Stimulated activated CD4-positive, alpha-beta T cell treated with anti-CD3 and anti-CD28 coated beads, Interleukin-1b, Interleukin-23, amount 100 ng/mL, for 1 hour (primary cell): ENCODE data around the gene PTPRN2.

ENCODE experiments used
- DNase-seq, 2 donors: peaks; one replicate each; pipeline ENCODE4 v3.0.0-alpha.2; 2020; ENCODE audit warnings: low read depth in 2 of 2

Gene PTPRN2

DNA sequence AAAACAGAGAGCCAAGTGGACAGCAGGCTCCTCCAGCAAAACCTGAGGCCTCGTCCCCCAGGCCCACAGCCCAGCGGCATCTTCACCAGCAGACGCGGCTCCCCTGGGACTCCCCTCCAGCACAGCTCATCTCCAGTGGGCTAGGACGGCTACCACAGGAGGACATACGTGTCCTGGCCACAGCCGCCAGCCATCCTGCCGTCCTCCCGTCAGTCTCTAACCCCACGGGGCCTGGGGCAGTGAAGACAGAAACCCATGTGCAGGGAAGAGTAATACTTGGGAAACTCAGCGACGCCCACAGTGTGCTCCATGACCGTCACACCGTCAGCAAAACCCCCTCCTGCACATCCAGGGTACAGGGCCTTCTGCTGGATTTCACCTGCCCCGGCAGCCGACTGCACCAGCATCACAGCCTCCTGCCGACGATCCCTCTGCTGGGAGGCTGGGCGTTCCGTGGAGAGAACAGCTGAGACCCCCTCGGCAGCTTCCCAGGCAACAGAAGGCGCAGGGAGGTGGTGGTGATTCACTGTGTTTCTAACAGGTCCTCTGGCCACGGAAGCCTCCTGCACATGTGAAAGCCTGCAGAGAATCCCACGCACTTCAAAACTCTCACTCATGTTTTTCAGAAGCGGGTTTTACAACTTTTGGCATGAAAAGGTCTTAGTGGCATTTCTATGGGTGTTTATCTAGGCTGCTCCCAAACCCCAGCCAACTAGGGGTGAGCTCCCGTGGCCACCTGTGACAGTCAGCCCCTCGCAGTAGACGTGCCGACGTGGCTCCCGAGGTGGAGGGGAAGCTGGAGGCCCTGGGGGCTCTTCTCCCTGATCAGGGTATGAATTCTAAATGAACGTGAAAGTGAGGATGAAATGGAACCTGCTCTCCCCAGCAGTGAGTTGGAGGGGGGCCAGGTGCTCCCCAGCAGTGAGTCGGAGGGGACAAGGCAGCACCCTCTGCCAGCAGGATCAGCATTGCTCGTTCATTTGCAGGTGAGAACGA, 513.5 kb downstream of the PTPRN2 start:
- no peak for DNase-seq

DNA sequence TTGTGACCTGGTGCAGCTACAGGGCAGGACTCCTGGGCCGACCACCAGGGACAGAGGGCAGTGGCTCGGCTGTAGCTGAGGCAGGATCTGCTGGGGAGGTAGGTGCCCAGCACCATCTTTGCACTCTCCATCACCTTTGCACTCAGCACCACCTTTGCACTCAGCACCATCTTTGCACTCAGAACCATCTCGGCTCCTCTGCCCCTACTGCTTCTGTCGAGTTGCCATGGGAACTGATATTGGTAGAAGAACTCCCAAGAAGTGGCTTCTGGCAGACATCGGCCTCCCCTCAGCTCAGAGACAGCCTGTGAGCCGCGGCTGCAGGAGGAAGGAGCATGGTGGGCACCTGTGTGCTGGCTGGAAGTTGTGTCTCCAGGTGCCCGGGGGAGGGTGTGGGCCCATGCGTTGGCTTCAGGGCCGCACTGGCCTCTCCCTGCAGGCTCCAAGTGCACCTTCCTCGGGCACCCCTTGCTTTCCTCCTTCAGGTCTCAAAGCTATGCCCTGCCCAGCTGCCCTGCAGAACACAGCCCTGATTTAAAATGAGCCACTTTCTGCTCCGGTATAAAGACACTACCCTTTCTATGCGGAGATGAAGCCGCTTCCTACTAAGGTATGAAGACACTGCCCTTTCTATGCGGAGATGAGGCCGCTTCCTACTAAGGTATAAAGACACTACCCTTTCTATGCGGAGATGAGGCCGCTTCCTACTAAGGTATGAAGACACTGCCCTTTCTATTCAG, 514.5 kb downstream of the PTPRN2 start:
- no peak for DNase-seq

DNA sequence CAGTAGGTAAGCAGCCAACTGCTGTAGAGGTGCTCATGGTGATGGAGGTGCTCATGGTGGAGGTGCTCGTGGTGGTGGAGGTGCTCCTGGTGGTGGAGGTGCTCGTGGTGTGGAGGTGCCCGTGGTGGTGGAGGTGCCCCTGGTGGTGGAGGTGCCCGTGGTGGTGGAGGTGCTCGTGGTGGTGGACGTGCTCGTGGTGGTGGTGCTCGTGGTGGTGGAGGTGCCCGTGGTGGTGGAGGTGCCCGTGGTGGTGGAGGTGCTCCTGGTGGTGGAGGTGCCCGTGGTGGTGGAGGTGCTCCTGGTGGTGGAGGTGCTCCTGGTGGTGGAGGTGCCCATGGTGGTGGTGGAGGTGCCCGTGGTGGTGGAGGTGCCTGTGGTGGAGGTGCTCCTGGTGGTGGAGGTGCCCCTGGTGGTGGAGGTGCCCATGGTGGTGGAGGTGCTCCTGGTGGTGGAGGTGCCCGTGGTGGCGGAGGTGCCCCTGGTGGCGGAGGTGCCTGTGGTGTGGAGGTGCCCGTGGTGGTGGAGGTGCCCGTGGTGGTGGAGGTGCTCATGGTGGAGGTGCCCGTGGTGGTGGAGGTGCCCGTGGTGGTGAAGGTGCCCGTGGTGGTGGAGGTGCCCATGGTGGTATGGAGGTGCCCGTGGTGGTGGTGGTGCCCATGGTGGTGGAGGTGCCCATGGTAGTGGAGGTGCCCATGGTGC, 517.3 kb downstream of the PTPRN2 start:
- DNase-seq: no peak

DNA sequence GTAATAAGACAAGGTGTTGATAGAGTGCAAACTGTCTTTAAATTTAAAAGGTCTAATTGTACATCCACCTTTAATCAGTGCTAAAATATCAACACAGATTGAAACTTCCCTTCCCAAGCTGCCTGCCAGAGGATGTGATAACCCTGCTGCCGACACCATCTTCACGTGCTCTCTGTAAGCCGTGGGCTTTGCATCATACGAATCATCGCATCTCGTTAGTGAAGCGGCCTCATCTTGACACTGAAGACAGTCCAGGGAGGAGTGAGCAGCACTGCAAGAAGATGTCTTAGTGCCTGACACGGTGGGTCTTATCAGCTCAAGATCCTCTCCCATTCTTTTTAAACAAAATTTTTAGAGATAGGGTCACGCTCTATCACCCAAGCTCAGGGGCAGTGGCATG, 518.8 kb downstream of the PTPRN2 start:
- no peak for DNase-seq

DNA sequence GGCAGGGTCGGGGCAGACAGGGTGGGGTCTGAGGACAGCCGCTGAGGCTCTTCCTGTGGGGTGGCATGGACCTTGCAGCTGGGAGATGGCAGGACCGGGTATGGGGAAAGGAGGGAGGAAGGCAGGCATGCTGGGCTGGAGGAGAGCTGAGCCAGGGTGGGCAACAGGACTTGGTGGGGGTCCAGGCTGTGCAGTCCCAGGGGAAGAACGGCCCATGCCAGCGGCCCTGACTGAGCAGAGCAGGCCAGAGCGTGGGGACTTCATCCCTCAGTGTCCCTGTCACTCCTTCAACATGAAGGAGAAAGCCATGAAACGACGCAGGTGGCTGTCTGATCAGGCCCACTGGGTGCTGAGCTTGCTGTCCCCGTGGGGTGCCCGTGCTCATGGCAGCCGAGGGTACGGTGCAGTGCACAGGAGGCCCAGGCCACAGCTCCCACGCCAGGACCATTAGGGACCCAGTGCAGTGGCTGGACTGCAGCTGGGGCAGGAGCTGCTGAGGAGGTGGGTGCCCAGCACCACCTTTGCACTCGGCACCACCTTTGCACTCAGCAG, 519.6 kb downstream of the PTPRN2 start:
- DNase-seq: no peak

DNA sequence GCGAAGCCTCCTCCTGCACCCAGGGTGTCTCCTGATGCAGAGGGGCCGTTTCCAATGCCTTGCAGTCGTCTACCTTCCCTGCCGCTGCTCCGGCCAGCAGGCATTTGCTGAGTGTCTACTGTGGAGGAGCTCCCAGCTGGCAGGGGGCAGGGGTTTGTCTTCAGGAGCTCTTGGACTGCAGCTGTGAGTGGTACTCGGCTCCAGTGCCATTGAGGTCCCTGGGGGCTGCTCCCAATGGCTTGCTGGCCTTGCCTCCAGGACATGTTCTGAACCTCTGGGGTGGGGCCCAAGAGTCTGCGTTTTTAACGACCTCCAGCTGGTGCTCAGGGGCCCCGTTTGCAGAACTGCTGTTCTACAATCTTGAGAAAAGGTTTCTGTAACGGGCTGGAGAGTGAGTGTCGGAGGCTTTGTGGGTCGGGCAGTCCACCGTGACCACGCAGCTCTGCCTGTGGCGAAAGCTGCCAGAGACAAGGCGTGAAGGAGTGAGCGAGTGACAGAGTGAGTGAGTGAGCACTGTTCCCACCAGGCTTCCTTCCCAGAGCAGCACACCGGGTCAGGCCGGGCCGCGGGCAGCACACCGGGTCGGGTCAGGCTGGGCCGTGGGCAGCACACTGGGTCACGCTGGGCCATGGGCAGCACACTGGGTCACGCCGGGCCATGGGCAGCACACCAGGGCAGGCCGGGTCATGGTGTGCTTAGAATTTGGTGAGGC, 520.2 kb downstream of the PTPRN2 start:
- no peak for DNase-seq

DNA sequence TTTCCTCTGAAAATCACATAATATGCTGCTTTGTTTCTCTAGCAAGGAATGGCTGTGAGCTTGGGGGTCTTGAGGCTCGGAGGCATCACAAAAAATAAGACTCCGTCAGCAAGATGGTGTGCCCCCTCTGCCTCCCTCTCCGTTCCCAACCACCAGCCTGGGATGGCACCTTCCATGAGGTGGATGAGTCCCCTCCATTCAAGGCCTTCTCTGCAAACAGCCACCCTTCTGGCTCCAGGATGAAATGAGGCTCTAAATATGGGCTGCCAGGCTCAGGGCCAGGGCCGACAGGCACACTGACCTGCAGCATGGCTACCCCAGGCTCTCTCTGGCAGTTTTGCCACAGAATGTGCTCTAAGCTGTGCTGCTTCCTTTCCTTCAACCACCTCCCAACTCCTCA, 521.5 kb downstream of the PTPRN2 start:
- no peak for DNase-seq

DNA sequence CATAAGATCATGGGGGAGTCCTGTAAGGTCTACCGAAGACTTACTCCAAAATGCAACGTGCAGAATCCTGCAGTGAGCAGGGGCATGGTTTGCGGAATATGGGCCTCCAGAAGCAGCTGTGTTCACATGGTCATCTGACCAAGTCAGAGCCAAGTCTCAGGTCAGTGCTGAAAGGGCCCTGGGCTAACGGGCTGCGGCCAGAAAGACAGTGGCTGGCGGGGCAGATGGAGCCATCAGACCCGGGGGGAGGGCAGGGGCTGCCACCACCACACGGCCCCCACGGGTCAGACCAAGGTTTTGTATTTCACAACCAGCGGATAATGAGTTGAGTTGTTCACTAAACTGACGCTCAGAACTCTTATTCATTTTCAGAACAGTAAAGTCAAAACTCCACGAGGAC, 522.3 kb downstream of the PTPRN2 start:
- no peak for DNase-seq

DNA sequence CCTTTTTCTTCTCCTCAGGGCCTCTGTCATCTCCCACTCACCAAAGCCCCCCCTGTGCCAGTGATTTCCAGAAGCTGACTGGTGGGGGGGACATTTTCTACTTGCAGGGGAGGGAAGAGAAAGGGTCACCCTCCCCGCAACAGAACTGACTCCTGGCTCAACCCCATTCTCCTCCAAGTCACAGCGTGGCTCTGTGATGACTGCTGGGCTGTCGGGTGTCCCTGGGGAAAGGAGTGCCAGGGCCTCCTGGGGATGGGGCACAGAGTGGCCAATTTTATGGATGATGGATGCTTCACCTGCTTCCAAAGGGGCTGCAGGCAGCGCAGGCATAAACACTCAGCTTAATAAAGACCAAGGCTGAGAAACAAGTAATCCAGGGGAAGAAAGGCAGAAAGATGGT, 523.0 kb downstream of the PTPRN2 start:
- no peak for DNase-seq

DNA sequence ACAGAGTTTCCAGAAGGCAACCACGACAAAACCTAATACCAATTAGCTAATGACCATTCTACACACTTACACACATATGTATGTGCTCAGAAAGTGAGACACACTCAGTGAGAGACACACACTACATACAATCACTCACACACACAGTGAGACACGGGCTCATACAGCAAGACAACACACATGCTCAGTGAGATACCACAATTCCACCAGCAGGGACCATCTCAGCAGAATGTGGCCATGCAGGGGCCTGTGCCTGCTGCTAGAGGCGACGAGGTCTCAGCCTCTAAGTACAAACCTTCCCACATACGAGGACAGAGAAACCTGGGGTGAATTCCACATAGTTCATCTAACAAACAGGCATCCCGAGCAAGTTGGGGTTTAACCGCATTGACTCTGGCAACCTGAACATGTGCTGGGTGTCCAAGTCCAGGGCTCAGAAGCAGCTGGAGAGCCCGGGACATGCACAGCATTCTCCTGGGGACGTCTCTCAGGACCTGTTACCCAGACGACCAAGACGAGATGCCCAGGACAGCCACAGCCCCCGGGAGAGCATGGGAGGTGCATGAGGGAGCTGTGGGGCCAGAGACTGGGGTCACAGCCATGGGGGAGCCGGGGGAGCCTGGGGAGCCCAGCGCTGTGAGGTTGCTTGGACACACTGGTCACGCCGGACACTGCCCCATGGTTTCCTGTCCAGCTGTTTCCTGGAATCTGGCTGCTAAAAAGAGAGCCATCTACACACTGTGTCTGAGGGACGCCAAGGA, 523.6 kb downstream of the PTPRN2 start:
- DNase-seq: no peak

DNA sequence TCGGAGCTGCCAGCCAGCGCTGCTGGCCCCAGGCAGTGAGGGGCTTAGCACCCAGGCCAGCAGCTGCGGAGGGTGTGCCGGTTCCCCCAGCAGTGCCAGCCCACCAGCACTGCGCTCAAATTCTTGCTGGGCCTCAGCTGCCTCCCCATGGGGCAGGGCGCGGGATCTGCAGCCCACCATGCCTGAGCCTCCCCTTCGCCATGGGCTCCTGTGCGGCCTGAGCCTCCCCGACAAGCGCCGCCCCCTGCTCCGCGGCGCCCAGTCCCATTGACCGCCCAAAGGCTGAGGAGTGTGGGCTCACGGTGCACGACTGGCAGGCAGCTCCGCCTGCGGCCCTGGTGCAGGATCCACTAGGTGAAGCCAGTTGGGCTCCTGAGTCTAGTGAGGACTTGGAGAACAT, 525.0 kb downstream of the PTPRN2 start:
- DNase-seq: no peak

DNA sequence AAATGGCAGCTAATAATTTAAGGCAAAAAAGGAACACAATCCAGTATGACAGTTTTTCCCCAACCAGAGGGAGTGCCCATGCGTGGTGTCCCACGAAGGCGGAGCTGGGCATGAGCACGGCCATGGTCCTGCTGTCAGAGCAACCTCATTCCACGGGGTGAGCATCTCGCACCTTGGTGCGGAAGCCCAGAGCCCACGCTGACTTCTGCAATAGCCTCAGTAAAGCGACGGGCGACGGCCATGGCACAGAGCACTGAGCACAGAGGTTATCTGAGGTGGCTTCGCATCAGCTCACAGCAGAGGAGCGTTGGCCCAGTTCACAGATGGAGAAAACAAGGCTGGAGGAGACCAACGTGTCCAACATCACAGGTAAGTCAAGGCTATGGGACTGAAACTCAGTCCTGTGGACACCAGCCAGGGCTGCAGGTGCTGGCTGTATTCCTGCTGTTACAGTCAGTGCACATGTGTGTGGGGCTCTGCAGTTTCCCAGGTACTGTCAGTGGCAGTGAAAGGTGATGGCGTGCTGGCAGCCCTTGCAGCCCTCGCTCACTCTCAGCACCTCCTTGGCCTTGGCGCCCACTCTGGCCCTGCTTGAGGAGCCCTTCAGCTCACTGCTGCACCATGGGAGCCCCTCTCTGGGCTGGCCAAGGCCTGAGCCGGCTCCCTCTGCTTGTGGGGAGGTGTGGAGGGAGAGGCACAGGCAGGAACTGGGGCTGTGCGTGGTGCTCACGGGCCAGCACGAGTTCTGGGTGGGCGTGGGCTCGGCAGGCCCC, 525.6 kb downstream of the PTPRN2 start:
- no peak for DNase-seq

DNA sequence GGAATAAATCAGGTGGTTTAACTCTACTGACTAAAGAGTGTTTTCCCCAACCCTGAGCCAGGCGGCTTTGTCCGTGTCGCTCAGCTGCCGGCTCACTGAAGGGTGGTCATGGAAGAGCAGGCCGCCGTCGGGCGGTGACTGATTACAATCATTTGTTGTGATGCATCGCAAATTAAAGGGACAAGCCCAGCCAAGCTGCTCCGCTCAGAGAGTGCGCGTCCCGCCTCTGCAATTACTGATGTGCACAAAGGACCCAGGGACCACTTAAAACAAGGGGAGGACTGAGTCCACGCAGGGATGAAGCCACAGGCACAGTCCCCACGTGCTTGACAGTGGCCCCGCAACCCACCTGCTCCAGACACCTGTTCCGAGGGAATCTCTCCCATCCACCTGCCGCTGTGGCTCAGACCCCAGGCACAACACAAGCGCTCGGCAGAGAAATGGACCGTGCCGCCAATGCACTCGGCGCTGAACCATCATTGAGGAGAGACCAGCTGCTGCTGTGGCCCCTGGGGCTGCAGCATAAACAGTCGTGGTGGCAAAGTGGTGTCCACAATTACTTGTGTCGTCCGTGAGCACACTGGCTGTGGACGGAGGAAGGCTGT, 526.5 kb downstream of the PTPRN2 start:
- no peak for DNase-seq

DNA sequence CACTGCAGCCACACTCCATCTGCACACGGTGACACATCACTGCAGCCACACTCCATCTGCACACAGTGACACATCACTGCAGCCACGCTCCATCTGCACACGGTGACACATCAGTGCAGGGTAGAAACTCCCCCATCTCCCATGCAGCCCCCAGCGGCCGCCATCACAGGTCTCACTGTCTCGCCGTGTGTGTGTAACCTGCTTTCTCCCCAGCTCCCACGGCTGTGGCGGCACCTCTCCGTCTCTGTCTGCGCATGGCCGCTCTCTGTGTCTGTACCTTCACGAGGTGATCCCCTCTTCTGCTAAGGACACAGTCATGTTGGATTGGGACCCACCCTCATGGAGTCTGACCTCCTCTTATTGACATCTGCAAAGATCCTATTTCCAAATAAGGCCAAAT, 527.4 kb downstream of the PTPRN2 start:
- DNase-seq: no peak

DNA sequence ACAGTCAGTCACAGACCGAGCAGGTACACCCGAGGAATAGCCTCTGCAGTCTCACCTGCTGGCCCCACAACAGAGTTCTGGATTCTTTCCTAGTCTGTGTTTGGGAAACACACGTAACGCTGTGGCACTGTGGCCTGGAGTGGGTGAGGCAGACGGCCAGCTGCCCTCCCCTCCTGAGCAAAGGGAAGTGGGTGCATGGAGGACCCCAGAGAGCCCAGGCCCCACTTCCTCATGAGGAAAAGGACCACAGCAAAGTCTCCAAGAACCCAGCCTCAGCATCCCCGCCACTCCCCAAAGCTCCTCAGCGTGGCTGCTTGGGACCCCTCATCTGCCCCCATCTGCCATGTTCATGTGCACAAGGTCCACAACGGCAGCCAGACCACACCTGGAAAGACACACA, 530.2 kb downstream of the PTPRN2 start:
- no peak for DNase-seq

DNA sequence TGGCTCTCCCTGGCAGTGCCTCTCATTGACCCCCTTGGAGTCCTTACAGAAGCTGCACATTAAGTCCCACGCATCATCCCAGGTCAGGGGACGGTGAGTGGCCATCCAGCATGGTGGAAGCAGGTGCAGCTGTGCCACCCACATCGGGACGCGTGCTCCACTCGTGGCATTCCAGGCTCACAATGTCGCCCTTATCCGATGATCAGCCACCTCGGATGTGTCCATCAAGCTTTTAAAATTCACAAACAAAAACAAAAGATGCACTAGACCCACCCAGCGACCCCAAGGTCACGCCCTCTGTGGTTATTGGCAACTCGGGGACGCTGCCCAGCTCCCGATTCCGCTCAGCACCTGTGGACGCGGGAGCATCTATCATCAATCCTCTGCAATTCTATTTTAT, 530.9 kb downstream of the PTPRN2 start:
- DNase-seq: no peak

DNA sequence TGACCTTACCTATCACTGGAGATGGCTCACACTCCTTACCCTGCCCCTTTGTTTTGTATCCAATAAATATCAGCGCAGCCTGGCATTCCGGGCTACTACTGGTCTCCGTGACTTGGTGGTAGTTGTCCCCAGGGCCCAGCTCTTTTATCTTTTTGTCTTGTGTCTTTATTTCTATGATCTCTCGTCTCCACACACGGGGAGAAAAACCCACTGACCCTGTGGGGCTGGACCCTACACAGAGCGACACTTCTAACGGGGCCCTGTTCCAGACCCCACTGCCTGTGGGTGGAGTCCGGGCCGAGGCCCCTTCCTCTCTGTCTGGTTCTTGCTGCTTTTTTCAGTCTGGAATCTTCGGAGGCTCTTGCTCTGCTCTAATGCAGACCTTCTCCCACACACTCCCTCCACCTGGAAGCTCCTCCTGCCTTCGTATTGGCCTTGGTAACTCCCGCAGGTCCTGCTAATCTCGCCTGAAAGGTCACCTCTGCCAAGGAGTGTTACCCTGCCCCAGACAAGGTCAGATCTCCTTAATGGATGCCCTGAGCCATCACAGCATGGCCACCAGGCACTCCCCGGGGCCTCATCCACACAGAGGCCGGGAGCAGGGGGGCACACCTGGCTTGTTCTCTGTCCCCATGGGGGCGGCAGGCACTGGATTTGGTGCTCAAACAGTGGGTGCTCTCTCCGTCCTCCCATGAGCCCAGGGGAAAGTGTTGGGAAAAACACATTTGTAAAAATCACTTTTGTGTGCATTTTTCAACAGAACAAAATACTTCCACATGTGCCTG, 531.7 kb downstream of the PTPRN2 start:
- DNase-seq: no peak

DNA sequence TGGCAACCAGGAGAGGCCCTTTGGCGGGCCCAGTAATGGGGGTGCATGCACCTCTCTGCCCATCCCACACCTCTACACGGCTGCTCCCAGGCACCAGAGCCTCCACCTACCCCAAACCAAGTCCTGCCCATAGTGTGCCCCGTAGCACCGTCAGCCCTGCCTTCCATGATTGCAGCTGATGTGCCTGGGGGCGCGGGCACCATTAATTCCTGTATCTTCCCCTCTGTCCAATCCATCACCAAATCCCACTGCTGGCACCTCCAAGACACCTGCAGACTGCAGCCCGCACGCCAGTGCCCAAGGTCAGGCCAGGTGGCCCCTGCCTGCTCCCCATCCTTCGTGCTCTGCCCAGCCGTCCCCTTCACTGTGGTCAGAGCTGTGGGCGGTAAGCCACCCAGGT, 533.0 kb downstream of the PTPRN2 start:
- DNase-seq: no peak

DNA sequence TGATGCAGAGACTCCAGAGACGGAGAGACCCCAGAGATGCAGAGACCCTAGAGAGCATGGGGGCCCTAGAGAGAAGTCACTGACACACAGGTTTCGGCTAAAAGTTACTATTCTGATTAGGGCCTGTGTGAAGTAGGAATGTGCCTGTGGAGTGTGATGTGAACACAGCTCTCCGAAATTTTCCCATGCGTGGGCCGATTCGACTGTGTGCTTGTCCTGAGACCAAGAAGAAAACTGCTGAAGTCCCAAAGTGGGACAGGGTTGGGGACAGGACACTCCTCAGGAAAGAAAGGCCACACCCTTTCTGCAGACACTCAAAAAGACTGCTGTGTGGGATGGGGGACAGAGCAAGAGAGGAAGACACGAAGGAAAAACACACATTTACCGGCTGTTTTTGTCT, 533.5 kb downstream of the PTPRN2 start:
- DNase-seq: no peak
